A549 (cell line): Measurements from ENCODE around the gene LGI1. TPM values are rescaled to one million over a fixed set of nuclear protein-coding genes. Genes with fewer than 3 reads are reported as not detected.

Experiments used
- ATAC-seq, 2 experiments: fragments of 200-7000 bp in 1 of 2; fragments of >200 bp in 1 of 2; cut with Nextera tagmentation in 1 of 2; cut with Tn5 transposase in 1 of 2; 3 replicates each; pipeline versions ENCODE4 v1.8.0 to v1.9.1; 2018 to 2020; ENCODE audit warnings: mild to moderate bottlenecking in 1 of 2, moderate library complexity in 1 of 2
- CTCF ChIA-PET: fragments of 300-600 bp; sonication (Branson Sonifier 250); formaldehyde crosslinking; extraction: SDS; loops from one replicate; lab custom pipeline; 2021; ENCODE audit warnings: antibody characterized with exemption, inconsistent platforms; lab: Yijun Ruan, JAX
- POLR2A ChIA-PET: fragments of 350-600 bp; formaldehyde crosslinking; extraction: SDS; loops from one replicate; lab custom pipeline; 2021; ENCODE audit warnings: antibody characterized with exemption, inconsistent platforms; lab: Yijun Ruan, JAX
- DNase-seq, 2 experiments: peaks; one replicate each; pipeline versions ENCODE4 v3.0.0 to v3.0.0-alpha.2; 2011 to 2016; ENCODE audit warnings: low read depth in 1 of 2, low spot score in 1 of 2
- FAIRE-seq: peaks from 2 replicates; lab custom pipeline; 2011; peaks lifted over from hg19 to GRCh38; lab: Jason Lieb, UNC
- H3K27ac ChIP-seq, 2 experiments: fragments of >200 bp; sonication (Bioruptor Twin); formaldehyde crosslinking; 3 replicates each; pipeline ENCODE4 v1.5.1; 2016 to 2017
- H3K4me1 ChIP-seq: fragments of >200 bp; sonication (Bioruptor Twin); formaldehyde crosslinking; 3 replicates; pipeline ENCODE4 v1.6.1; 2016
- H3K4me2 ChIP-seq: fragments of >200 bp; sonication (Bioruptor Twin); formaldehyde crosslinking; 3 replicates; pipeline ENCODE4 v1.6.1; 2016
- H3K4me3 ChIP-seq: fragments of >200 bp; sonication (Bioruptor Twin); formaldehyde crosslinking; 3 replicates; pipeline ENCODE4 v1.5.1; 2016
- H3K9me3 ChIP-seq: fragments of >200 bp; sonication (Bioruptor Twin); formaldehyde crosslinking; 3 replicates; pipeline ENCODE4 v1.6.1; 2016
- BHLHE40 ChIP-seq: IDR thresholded peaks from 2 replicates; pipeline ENCODE4 v1.6.1; 2012; ENCODE audit warnings: low read depth, low read length, inconsistent platforms
- CHD2 ChIP-seq: fragments of 150-350 bp; IDR thresholded peaks from 2 replicates; pipeline ENCODE4 v1.6.1; 2014; ENCODE audit warnings: low read length; ENCODE audit not compliant: partially characterized antibody
- EHF ChIP-seq: fragments of 250-450 bp; sonication (Bioruptor Pico); IDR thresholded peaks from 2 replicates; pipeline ENCODE4 v1.5.0; 2020; ENCODE audit warnings: mild to moderate bottlenecking
- EP300 ChIP-seq, 2 experiments: fragments of >200 bp; sonication (Bioruptor Twin); formaldehyde crosslinking; IDR thresholded peaks; 2 replicates in 1 of 2; 3 replicates in 1 of 2; pipeline ENCODE4 v1.6.1; 2016 to 2017
- HOXA7 ChIP-seq: fragments of 250-450 bp; sonication (Bioruptor Pico); IDR thresholded peaks from 2 replicates; pipeline ENCODE4 v1.5.0; 2020; ENCODE audit warnings: mild to moderate bottlenecking, moderate library complexity
- HOXB5 ChIP-seq: fragments of 250-450 bp; sonication (Bioruptor Pico); IDR thresholded peaks from 2 replicates; pipeline ENCODE4 v1.5.0; 2020; ENCODE audit warnings: mild to moderate bottlenecking, moderate library complexity
- KDM5A ChIP-seq: fragments of 200-600 bp; sonication (generic); IDR thresholded peaks from 2 replicates; pipeline ENCODE4 v1.6.1; 2016; ENCODE audit warnings: antibody characterized with exemption, mild to moderate bottlenecking
- MAZ ChIP-seq: fragments of 150-350 bp; IDR thresholded peaks from 2 replicates; pipeline ENCODE4 v1.6.1; 2014; ENCODE audit warnings: antibody characterized with exemption, low read depth, low read length, borderline replicate concordance
- NPAS2 ChIP-seq: fragments of 250-450 bp; sonication (Bioruptor Pico); IDR thresholded peaks from 2 replicates; pipeline ENCODE4 v1.8.0; 2022; ENCODE audit warnings: mild to moderate bottlenecking, moderate library complexity, borderline replicate concordance
- POLR2A ChIP-seq: IDR thresholded peaks from 2 replicates; pipeline ENCODE4 v1.6.1; 2012; ENCODE audit warnings: mild to moderate bottlenecking, low read length
- POLR2AphosphoS2 ChIP-seq: conservative IDR thresholded peaks from 2 replicates; pipeline ENCODE4 v1.6.1; 2012; ENCODE audit warnings: low read length, improper control_type of control experiment, inconsistent platforms
- RAD21 ChIP-seq, 2 experiments: fragments of >200 bp in 1 of 2; sonication (Bioruptor Twin) in 1 of 2; formaldehyde crosslinking in 1 of 2; IDR thresholded peaks in 1 of 2; conservative IDR thresholded peaks in 1 of 2; 2 replicates in 1 of 2; 3 replicates in 1 of 2; pipeline ENCODE4 v1.6.1; 2012 to 2018; ENCODE audit warnings: inconsistent platforms in 1 of 2
- RCOR1 ChIP-seq: fragments of 150-350 bp; IDR thresholded peaks from 2 replicates; pipeline ENCODE4 v1.6.1; 2014; ENCODE audit warnings: antibody characterized with exemption, low read length, low read depth
- SMC3 ChIP-seq: fragments of >200 bp; sonication (Bioruptor Twin); formaldehyde crosslinking; IDR thresholded peaks from 3 replicates; pipeline ENCODE4 v1.6.1; 2018; ENCODE audit warnings: inconsistent platforms
- ZC3H11A ChIP-seq: fragments of 450-650 bp; IDR thresholded peaks from 2 replicates; pipeline ENCODE4 v1.6.1; 2014; ENCODE audit warnings: antibody characterized with exemption, mild to moderate bottlenecking
- ZFP36 ChIP-seq: fragments of 450-650 bp; IDR thresholded peaks from 2 replicates; pipeline ENCODE4 v1.6.1; 2014; ENCODE audit warnings: borderline replicate concordance; ENCODE audit not compliant: partially characterized antibody
- ZNF302 ChIP-seq: fragments of 250-450 bp; sonication (Bioruptor Pico); IDR thresholded peaks from 2 replicates; pipeline ENCODE4 v1.9.0; 2021; ENCODE audit warnings: inconsistent platforms, mild to moderate bottlenecking, moderate library complexity
- ZSCAN20 ChIP-seq: fragments of 250-450 bp; sonication (Bioruptor Pico); IDR thresholded peaks from 2 replicates; pipeline ENCODE4 v1.8.0; 2022; ENCODE audit warnings: mild to moderate bottlenecking, moderate library complexity
- WGBS: methylation state at CpG from one replicate; pipeline ENCODE4 v1.1.6; 2017; ENCODE audit errors: missing lambda C conversion rate; 5-methylcytosine and 5-hydroxymethylcytosine counted together
- polyA plus RNA-seq, 4 experiments: library from polyadenylated mRNA; depleted of rRNA in 3 of 4; stranded (reverse); fragments of >200 nt; fragmentation: RNase III in 1 of 4; extraction: RNeasy Plus Mini Kit Qiagen cat#74134 plus additional on column Dnase treatment in 1 of 4; gene quantifications; 2 replicates in 3 of 4; 3 replicates in 1 of 4; pipeline ENCODE4 v1.2.3, GENCODE V29; 2011 to 2017
- TF ChIP-seq, protein P1 (sequence below): fragments of >200 bp; sonication (Bioruptor Twin); formaldehyde crosslinking; IDR thresholded peaks from 3 replicates; pipeline ENCODE4 v1.5.1; 2016
- TF ChIP-seq, protein P2 (sequence below): fragments of 250-450 bp; sonication (Bioruptor Pico); IDR thresholded peaks from 2 replicates; pipeline ENCODE4 v1.5.0; 2021; ENCODE audit warnings: mild to moderate bottlenecking, moderate library complexity, borderline replicate concordance
- TF ChIP-seq, protein P3 (sequence below): fragments of >200 bp; sonication (Bioruptor Twin); formaldehyde crosslinking; IDR thresholded peaks from 3 replicates; pipeline ENCODE4 v1.6.1; 2016
- TF ChIP-seq, protein P4 (sequence below): IDR thresholded peaks from 2 replicates; pipeline ENCODE4 v1.6.1; 2012; ENCODE audit warnings: low read depth, borderline replicate concordance

Gene LGI1
- polyA plus RNA-seq, 2 of the 4 experiments (the other 2 are of a cell fraction): not detected

DNA sequence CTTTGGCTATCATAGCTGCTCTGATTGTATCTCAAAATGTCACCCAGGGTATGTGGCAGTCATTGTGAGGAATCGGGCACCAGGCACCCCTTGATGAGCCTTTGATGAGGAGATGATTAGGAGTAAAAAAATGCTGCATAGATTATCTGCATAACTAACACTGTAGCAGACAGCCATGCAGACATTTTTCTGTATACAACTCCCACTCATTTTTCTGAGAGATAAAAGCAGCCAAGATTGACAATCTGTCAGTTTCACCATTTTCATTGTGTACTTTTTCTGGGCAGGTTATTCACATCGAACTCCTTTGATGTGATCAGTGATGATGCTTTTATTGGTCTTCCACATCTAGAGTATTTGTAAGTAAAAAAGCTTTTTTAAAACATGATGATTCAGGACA is 19.4 kb downstream of the LGI1 start (continued):
- TF ChIP-seq, protein P1, sequence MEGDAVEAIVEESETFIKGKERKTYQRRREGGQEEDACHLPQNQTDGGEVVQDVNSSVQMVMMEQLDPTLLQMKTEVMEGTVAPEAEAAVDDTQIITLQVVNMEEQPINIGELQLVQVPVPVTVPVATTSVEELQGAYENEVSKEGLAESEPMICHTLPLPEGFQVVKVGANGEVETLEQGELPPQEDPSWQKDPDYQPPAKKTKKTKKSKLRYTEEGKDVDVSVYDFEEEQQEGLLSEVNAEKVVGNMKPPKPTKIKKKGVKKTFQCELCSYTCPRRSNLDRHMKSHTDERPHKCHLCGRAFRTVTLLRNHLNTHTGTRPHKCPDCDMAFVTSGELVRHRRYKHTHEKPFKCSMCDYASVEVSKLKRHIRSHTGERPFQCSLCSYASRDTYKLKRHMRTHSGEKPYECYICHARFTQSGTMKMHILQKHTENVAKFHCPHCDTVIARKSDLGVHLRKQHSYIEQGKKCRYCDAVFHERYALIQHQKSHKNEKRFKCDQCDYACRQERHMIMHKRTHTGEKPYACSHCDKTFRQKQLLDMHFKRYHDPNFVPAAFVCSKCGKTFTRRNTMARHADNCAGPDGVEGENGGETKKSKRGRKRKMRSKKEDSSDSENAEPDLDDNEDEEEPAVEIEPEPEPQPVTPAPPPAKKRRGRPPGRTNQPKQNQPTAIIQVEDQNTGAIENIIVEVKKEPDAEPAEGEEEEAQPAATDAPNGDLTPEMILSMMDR: no peak
- TF ChIP-seq NPAS2: no peak
- TF ChIP-seq CHD2: no peak
- no peak for TF ChIP-seq EHF (CRISPR knock-in tag)

DNA sequence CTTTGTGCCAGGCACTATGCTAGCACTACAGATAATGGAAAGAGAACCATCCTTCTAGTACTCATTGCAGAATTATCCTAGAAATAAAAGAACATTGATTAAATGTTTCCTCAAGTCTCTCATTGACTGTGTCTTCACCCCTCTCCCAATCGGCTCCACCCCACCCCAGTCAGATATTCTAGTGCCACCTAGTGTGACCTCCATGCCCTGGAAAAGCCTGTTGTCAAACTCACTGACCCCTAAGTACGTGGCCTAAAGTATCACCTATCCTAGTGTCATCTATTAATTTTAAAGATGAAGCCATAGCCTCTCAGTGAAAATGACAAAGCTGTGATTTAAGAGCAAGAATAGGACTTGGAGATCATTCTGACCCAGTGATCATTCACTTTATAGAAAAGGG is 26.3 kb downstream of the LGI1 start:
- no peak for ATAC-seq

DNA sequence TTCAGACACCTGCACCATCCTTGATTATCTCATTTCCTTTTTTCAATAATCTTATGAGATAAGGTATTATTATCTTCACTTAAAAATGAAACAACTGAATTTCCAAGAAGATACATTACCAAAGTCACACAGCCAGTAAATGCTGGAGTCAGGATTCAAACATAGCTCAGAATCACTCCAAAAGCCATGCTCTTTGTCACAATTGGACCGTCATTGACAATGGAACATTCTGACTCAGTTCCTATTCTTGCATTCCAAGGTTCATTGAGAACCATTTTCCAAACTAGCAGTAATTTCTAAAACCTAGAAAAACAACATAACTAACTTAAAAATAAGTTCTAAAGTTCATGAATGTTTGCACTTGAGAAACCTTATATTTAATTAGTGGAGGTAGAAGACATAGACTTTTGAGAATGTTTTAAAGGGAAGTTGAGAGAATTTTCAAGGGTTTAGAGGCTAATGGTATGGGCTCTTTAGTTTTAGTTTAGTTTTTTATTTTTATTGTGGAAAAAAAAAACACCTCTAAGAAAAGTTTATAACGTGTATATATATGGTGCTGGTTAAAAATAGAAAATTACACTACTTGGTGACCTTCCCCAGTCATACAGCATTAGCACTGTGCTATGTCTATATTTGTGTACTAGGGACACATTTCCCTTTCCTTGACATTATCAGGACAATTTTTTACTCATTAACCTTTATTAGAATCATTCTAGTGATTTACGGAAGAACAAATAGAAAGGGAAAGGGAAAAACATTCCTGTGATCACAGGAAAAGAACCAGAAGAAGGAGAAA is 30.9 kb downstream of the LGI1 start:
- CTCF ChIA-PET: interaction anchor here (0.9 kb wide), 1 partner anchor 13 kb away, joined by 3 read pairs; no protein-coding TSS in a partner anchor
- WGBS: 71% methylated on average over 3 of the region's 3 CpGs
- H3K4me1 ChIP-seq: no peaks in the 10 kb centered on the region
- no peak overlapping the region for H3K4me3 ChIP-seq
- H3K4me2 ChIP-seq: no peak overlapping the region
- no peak overlapping the region for H3K27ac ChIP-seq
- no peak for ATAC-seq
- DNase-seq: no peak
- H3K9me3 ChIP-seq: no peaks in the 10 kb centered on the region
- FAIRE-seq: no peak
- POLR2A ChIA-PET: no interaction called here
- no peak for TF ChIP-seq EP300 (IDR thresholded peaks at IDR 0.05)
- TF ChIP-seq POLR2AphosphoS2: no peak
- TF ChIP-seq, protein P2, sequence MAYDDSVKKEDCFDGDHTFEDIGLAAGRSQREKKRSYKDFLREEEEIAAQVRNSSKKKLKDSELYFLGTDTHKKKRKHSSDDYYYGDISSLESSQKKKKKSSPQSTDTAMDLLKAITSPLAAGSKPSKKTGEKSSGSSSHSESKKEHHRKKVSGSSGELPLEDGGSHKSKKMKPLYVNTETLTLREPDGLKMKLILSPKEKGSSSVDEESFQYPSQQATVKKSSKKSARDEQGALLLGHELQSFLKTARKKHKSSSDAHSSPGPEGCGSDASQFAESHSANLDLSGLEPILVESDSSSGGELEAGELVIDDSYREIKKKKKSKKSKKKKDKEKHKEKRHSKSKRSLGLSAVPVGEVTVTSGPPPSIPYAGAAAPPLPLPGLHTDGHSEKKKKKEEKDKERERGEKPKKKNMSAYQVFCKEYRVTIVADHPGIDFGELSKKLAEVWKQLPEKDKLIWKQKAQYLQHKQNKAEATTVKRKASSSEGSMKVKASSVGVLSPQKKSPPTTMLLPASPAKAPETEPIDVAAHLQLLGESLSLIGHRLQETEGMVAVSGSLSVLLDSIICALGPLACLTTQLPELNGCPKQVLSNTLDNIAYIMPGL (CRISPR knock-in tag): no peak
- no peak for TF ChIP-seq ZNF302 (CRISPR knock-in tag)
- no peak for TF ChIP-seq KDM5A
- no peak for TF ChIP-seq RCOR1
- TF ChIP-seq, protein P3, sequence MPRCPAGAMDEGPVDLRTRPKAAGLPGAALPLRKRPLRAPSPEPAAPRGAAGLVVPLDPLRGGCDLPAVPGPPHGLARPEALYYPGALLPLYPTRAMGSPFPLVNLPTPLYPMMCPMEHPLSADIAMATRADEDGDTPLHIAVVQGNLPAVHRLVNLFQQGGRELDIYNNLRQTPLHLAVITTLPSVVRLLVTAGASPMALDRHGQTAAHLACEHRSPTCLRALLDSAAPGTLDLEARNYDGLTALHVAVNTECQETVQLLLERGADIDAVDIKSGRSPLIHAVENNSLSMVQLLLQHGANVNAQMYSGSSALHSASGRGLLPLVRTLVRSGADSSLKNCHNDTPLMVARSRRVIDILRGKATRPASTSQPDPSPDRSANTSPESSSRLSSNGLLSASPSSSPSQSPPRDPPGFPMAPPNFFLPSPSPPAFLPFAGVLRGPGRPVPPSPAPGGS: no peak
- no peak for TF ChIP-seq ZC3H11A
- TF ChIP-seq MAZ: no peak
- no peak for TF ChIP-seq ZFP36
- TF ChIP-seq HOXB5 (CRISPR knock-in tag): no peak
- no peak for TF ChIP-seq HOXA7 (CRISPR knock-in tag)
- TF ChIP-seq POLR2A: no peak
- no peak for TF ChIP-seq BHLHE40
- TF ChIP-seq ZSCAN20: no peak
- TF ChIP-seq SMC3: no peak
- TF ChIP-seq, protein P4, sequence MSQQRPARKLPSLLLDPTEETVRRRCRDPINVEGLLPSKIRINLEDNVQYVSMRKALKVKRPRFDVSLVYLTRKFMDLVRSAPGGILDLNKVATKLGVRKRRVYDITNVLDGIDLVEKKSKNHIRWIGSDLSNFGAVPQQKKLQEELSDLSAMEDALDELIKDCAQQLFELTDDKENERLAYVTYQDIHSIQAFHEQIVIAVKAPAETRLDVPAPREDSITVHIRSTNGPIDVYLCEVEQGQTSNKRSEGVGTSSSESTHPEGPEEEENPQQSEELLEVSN: no peak
- TF ChIP-seq, protein P1: no peak

More for the DNA sequence above, 26.3 kb downstream of the LGI1 start:
- Histone ChIP-seq H3K27ac (no peak overlapping the region), H3K4me3 (no peak overlapping the region), H3K4me2 (no peak overlapping the region), H3K4me1 (no peaks in the 10 kb centered on the region), H3K9me3 (no peaks in the 10 kb centered on the region)
- TF ChIP-seq SMC3 (no peak), RAD21 (conservative IDR thresholded peaks at IDR 0.05 in 1 of 2, IDR thresholded peaks at IDR 0.05 in 1 of 2) (0 out of 5 replicates have a peak, but pooled peaks of 1 of the 2 experiments have one; percentile 9)
- DNase-seq: no peak
- CTCF ChIA-PET: interaction anchor here (0.6 to 1.0 kb wide), 2 partner anchors 24 to 1894 kb away, joined by 3 read pairs; no protein-coding TSS in a partner anchor
- POLR2A ChIA-PET: interaction anchor here (0.5 kb wide), 1 partner anchor 660 kb away, joined by 3 read pairs; no protein-coding TSS in a partner anchor
- FAIRE-seq: no peak
- 34% methylated on average over 2 of the region's 2 CpGs for WGBS
